HPDE6-E6E7 (cell line): ENCODE measurements around the gene ADRA2A.

Experiments
- DNase-seq: peaks from one replicate; pipeline ENCODE4 v3.0.0; 2011; ENCODE audit warnings: missing footprints; ENCODE audit errors: extremely low spot score

ADRA2A gene

GRCh38 chr10:111083222-111084095 lies 6.6 kb downstream of the ADRA2A start:
- no peak for DNase-seq

GRCh38 chr10:111084366-111085255 lies 7.8 kb downstream of the ADRA2A start:
- DNase-seq: no peak

- DNase-seq: no peak
Observed at GRCh38 chr10:111085690-111086353, 9.0 kb downstream of the ADRA2A start.

GRCh38 chr10:111086574-111086973 lies 9.7 kb downstream of the ADRA2A start:
- no peak for DNase-seq

GRCh38 chr10:111087331-111087756 lies 10.5 kb downstream of the ADRA2A start:
- DNase-seq: no peak

- no peak for DNase-seq
Observed at GRCh38 chr10:111087968-111088505, 11.2 kb downstream of the ADRA2A start.

- no peak for DNase-seq
Observed at GRCh38 chr10:111089293-111089692, 12.5 kb downstream of the ADRA2A start.

- DNase-seq: no peak
Observed at GRCh38 chr10:111091833-111092232, 15.0 kb downstream of the ADRA2A start.

GRCh38 chr10:111093741-111094380 lies 17.0 kb downstream of the ADRA2A start:
- DNase-seq: no peak

- no peak for DNase-seq
Observed at GRCh38 chr10:111098679-111099437, 22.0 kb downstream of the ADRA2A start.

- DNase-seq: no peak
Observed at GRCh38 chr10:111100198-111100597, 23.4 kb downstream of the ADRA2A start.

GRCh38 chr10:111101796-111102195 lies 25.0 kb downstream of the ADRA2A start:
- no peak for DNase-seq

- DNase-seq: no peak
Observed at GRCh38 chr10:111102359-111102837, 25.6 kb downstream of the ADRA2A start.

GRCh38 chr10:111103196-111103840 lies 26.5 kb downstream of the ADRA2A start:
- DNase-seq: no peak

- DNase-seq: no peak
Observed at GRCh38 chr10:111104811-111105210, 28.0 kb downstream of the ADRA2A start.

GRCh38 chr10:111106081-111106480 lies 29.3 kb downstream of the ADRA2A start:
- no peak for DNase-seq

- no peak for DNase-seq
Observed at GRCh38 chr10:111107023-111107422, 30.2 kb downstream of the ADRA2A start.

- no peak for DNase-seq
Observed at GRCh38 chr10:111107846-111108245, 31.0 kb downstream of the ADRA2A start.

GRCh38 chr10:111108441-111108840 lies 31.6 kb downstream of the ADRA2A start:
- DNase-seq: no peak
